ENCODE measurements around the gene DHX16.
A peak's percentile ranks its signal among the peaks of the same experiment; 100 is the strongest.
"Not testable (repeated sequence)": the region's sequence is repeated elsewhere in the genome, so short reads cannot be mapped to it uniquely, and the experiment has no call there.

The DHX16 gene

DNA sequence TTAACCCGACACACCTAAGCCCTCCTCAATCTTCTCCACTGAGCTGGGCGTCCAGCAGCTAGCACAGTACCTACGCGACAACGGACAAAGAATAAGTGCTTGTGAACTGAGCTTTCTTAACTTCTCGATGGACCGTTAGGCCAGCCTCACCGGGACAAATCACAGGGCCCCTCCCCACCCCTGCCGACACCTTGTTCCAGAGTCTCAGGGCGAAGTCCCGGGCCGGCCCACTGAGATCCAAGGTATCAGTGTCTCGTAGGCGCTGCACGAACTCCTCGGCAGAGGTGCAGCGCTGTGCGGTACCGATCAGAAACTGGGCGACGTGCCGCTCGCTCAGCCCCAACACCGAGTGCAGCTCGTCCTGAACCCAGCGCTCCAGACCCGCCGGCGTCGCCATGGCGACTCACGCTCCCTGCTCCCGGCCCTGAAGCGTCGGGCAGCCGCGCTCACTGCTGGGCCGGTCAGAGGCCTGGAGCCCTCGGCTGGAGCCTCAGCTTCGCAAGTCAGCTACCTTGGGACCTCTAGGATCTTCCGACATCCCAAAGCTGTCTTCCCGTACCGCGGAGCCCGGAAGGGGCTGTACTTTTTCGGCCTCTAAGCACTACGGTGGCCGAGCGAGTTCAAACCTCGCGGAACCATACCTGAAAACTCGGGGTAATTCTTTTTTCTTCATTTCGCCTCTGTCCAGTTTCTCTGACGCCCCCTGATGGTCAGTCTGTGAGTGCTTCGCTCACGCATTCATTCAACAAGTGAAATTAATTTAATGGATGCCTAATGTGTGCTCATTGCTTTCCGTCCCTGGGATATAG, at the start of gene DHX16:
DHX16 (minus strand) TSS at position 562 of the 809 bp plus-strand sequence; CDS start at position 397, 165 bp downstream.
- Mint-ChIP-seq H3K27me3 (no peaks in the 10 kb centered on the region), H3K4me3 (peak within 1 kb of the TSS; percentile 90), H3K9me3 (no peaks in the 10 kb centered on the region), H3K4me1 (peaks cover 19% of the 10 kb centered on the region), H3K27ac (peak within 1 kb of the TSS; percentile 58), H3K36me3 (peaks cover 16% of the 10 kb centered on the region)
- ATAC-seq (ENCODE audit: low read depth) (peak; percentile 85), DNase-seq (ENCODE audit: low spot score in 2 of 2) (peak; percentile 89 to 93)

DNA sequence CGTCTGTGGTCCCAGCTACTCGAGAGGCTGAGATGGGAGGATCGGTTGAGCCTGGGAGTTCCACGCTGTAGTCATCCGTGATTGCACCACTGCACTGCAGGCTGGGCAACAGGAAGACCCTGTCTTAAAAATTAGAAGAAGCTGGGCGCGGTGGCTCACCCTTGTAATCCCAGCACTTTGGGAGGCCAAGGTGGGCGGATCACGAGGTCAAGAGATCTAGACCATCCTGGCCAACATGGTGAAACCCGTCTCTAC, 49.1 kb upstream of the DHX16 start:
- DNase-seq (ENCODE audit: low spot score in 2 of 2): not testable (repeated sequence)
- H3K27ac Mint-ChIP-seq: peak overlapping the region; percentile 90

DNA sequence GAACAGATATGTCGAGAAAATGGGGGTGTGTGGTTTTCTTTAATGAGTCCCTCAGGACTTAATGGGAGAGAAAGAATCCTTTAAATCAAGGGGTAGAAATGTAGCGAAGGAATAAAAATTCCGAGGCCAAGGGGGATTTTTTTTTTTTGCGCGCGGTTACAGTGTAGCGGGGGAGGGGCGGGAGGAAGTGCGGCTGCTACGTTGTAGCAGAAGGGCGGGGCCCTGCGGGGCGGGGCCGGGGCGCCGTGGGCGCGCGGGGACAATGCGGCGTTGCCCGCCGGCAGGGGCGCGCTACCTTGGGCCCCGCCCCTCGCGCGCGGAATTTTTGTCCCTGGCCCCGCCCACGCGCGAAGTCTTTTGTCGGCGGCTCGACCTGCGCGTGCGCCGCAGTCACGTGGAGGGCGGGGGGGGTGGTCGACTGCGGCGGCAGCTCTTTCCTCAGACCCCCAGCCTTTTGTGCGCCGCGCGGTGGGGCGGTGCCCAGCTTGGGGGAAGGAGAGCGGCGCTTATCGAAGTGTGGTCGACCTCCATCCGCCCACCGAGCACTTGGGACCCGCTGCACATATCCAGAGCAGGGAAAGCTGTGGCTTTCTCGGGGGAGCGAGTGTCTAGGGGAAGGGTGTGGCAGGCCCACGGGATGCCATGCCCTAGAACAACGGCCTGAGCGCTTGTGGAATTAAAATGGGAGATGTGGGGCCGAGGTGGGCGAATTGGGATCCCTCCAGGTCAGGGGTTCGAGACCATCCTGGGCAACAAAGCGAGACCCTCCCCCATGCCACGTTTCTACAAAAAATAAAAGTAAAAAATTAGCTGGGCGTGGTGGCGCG, 48.6 kb upstream of the DHX16 start:
- Mint-ChIP-seq H3K36me3 (peaks cover 17% of the 10 kb centered on the region), H3K4me1 (peaks cover 35% of the 10 kb centered on the region), H3K27me3 (no peaks in the 10 kb centered on the region)

More for the DNA sequence above, 49.1 kb upstream of the DHX16 start:
- Mint-ChIP-seq H3K36me3 (peaks cover 17% of the 10 kb centered on the region), H3K4me1 (peaks cover 33% of the 10 kb centered on the region), H3K4me3 (peak overlapping the region; percentile 96)
- not testable (repeated sequence) for ATAC-seq (ENCODE audit: low read depth); H3K27me3 Mint-ChIP-seq; H3K9me3 Mint-ChIP-seq

DNA sequence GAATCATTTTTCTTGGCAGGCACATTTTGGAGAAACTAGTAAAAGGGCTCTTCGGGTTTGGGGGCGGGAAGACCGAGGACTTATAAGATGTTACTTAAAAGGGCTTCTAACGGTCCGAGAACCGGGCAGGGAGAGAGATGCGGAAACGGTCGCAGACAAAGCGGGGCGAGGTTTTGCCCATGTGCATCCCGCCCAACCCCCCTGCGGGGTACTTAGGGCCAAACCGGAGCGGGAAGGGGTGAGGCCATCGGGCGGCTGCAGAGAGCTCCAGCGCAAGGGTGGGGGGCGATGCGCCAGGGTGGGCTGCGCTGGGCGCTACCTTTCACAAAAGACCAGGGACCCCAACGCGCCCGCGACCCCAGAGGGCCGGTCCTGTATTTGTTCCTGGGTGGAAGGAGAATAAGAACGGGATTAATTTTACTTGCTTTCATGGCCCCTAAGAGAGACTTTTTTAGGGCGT, 48.0 kb upstream of the DHX16 start:
- H3K4me1 Mint-ChIP-seq: peaks cover 40% of the 10 kb centered on the region
- ATAC-seq (ENCODE audit: low read depth) (no peak), DNase-seq (ENCODE audit: low spot score in 2 of 2) (peak; percentile 53 to 61)
- no peaks in the 10 kb centered on the region for H3K9me3 Mint-ChIP-seq
- peak overlapping the region; percentile 90 for H3K27ac Mint-ChIP-seq
- H3K4me3 Mint-ChIP-seq: peak overlapping the region; percentile 96
- peaks cover 17% of the 10 kb centered on the region for H3K36me3 Mint-ChIP-seq
- H3K27me3 Mint-ChIP-seq: no peaks in the 10 kb centered on the region

More for the DNA sequence above, 48.6 kb upstream of the DHX16 start:
- Mint-ChIP-seq H3K9me3 (no peaks in the 10 kb centered on the region), H3K27ac (peak overlapping the region; percentile 90), H3K4me3 (peak overlapping the region; percentile 96)
- ATAC-seq (ENCODE audit: low read depth): peak; percentile 43
- DNase-seq (ENCODE audit: low spot score in 2 of 2): peak; percentile 90 to 96

DNA sequence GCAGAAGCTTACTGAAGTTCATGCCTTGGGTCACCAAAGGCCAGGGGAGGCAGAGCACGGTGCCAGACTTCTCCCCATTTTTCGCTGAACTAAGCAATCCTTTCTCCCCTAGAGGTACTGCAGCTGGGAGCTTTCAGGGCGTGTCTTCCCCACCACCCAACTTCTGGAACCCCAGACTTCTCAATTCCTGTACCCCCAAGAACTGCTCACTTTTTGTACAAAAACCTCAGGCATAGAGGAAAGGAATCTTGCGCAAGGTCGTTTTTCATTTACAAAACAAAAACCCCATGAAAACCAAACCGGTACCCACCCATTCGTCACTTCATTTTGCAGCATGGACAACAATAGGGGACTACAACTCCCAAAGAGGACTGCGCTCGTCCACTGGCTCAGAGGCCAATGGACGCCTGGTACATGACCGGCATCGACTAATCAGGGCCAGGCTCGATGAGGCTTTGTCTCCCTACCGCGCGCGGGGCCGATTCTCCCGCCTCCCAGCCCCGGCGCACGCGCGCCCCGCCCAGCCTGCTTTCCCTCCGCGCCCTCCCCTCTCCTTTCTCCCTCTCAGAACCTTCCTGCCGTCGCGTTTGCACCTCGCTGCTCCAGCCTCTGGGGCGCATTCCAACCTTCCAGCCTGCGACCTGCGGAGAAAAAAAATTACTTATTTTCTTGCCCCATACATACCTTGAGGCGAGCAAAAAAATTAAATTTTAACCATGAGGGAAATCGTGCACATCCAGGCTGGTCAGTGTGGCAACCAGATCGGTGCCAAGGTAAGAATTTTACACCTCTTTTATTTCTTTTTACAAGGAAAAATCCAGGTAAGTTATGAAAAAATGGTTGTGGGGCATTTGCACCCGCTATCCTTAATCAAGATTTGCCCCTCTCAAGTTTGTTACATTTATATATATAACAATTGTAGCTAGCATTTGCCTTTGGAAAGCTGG, 47.3 kb upstream of the DHX16 start, which contains the start of gene TUBB:
TUBB (plus strand) TSS at position 562 of the 947 bp plus-strand sequence; CDS start at position 717, 155 bp downstream.
- peaks cover 37% of the 10 kb centered on the region for H3K4me1 Mint-ChIP-seq
- H3K27me3 Mint-ChIP-seq: no peaks in the 10 kb centered on the region

DNA sequence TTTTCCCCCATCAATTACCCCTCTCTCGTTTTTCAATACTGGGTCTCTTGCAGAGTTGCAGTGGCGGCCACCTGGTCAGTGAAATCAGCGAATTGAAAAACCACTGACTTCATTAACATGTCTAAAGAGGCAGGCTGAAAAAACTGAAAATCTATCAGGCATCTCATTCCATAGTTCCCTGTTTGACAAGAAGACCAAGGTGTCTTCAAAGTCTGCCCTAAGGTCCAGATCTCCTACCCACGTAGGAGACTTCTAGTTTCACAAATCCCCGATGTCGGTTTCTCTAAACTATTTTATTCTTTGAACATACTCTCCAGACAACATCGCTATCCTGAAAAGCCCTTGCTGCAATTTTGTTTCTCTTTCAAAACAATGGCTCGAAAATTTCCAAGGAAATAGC, 46.5 kb upstream of the DHX16 start:
- Mint-ChIP-seq H3K36me3 (peaks cover 16% of the 10 kb centered on the region), H3K4me3 (peak overlapping the region; percentile 96), H3K4me1 (peaks cover 31% of the 10 kb centered on the region), H3K9me3 (no peaks in the 10 kb centered on the region), H3K27me3 (no peaks in the 10 kb centered on the region), H3K27ac (peak overlapping the region; percentile 90)
- no peak for DNase-seq (ENCODE audit: low spot score in 2 of 2)
- no peak for ATAC-seq (ENCODE audit: low read depth)

More for the DNA sequence above, 47.3 kb upstream of the DHX16 start, which contains the start of gene TUBB:
- DNase-seq (ENCODE audit: low spot score in 2 of 2) (peak; percentile 80 to 88), ATAC-seq (ENCODE audit: low read depth) (peak; percentile 53)
- Mint-ChIP-seq H3K9me3 (no peaks in the 10 kb centered on the region), H3K36me3 (peaks cover 14% of the 10 kb centered on the region), H3K27ac (peak within 1 kb of the TSS; percentile 90), H3K4me3 (peak within 1 kb of the TSS; percentile 96)

DNA sequence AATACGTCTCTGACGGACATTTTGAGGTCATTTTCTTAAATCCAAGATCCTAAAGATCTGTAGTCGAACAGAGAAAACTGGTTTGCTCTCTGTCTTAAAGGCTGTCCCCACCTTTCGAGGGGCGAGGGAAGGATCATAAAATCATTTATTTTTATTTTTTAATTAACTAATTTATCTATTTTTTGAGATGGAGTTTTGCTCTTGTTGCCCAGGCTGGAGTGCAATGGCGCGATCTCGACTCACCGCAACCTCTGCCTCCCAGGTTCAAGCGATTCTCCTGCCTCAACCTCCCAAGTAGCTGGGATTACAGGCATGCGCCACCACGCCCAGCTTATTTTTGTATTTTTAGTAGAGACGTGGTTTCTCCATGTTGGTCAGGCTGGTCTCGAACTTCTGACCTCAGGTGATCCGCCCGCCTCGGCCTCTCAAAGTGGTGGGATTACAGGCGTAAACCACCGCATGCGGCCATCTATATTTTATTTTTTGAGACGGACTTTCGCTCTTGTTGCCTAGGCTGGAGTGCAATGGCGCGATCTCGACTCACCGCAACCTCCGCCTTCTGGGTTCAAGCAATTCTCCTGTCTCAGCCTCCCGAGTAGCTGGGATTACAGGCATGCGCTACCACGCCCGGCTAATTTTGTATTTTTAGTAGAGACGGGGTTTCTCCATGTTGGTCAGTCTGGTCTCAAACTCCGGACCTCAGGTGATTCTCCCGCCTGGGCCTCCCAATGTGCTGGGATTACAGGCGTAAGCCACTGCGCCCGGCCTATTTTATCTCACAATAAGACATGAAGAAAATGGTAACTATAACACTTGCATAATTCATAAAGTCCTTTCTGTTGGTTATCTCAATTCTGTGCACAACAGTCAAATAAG, 45.3 kb upstream of the DHX16 start:
- Mint-ChIP-seq H3K36me3 (peaks cover 17% of the 10 kb centered on the region), H3K4me3 (peak overlapping the region; percentile 92), H3K4me1 (peaks cover 27% of the 10 kb centered on the region), H3K27ac (peak overlapping the region; percentile 92)
- not testable (repeated sequence) for H3K27me3 Mint-ChIP-seq; ATAC-seq (ENCODE audit: low read depth); H3K9me3 Mint-ChIP-seq; DNase-seq (ENCODE audit: low spot score in 2 of 2)

DNA sequence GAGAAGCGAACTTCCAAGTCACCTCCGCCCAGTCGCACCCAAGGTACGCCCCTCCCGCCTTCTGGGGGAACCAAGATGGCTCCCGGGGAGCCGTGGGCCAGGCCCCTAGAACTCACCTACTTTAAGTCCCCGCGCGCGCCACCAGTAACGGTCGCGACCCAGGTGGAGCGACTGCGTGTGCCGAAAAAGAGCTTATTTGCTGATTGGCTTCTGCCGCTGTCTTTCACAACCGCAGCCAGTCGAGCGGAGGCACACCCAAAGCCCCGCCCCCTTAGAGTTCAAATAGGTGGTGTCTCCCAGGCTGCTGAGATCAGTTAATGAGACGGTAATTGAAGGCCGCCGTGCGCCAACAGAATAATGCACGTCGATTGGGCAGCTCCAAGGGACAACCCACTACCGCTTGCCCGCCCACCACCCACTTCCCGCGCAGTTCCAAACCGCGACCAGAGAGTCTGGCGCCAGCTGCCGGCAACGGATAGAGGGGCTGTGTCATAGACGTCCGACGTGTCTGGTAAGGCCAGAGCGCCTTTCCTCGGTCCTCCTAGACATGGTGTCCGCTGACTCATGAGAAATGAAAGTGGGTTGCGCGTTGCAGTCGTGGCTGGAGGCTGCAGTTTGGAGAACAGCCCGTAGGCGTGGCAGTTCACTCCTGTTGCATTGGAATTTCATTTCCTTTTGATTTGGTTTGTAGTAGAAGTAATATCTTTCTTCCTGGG, 44.5 kb upstream of the DHX16 start, which contains the start of gene MDC1:
MDC1 (minus strand) TSS at position 153 of the 716 bp plus-strand sequence. CDS start 2,106 bp downstream, outside the sequence.
- DNase-seq (ENCODE audit: low spot score in 2 of 2) (peak; percentile 87 to 97), ATAC-seq (ENCODE audit: low read depth) (peak; percentile 71)
- Mint-ChIP-seq H3K36me3 (peaks cover 22% of the 10 kb centered on the region), H3K4me3 (peak within 1 kb of the TSS; percentile 92), H3K27ac (peak within 1 kb of the TSS; percentile 92), H3K9me3 (no peaks in the 10 kb centered on the region), H3K27me3 (no peaks in the 10 kb centered on the region), H3K4me1 (peaks cover 26% of the 10 kb centered on the region)

DNA sequence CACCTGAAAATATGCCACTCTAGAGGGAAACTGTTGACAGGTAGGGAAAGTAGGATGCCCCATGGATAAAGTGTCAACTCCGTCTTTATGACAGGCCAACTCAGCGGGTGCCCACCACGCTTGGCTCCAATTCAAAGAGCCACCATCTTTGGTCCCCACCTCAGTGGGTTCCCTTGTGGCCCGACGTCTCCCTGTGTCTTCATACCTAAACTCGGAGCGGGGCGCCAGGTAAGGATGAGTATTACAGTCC, 44.0 kb upstream of the DHX16 start:
- Mint-ChIP-seq H3K9me3 (no peaks in the 10 kb centered on the region), H3K4me3 (peak overlapping the region; percentile 92), H3K4me1 (peaks cover 26% of the 10 kb centered on the region), H3K27me3 (no peaks in the 10 kb centered on the region), H3K27ac (peak overlapping the region; percentile 92), H3K36me3 (peaks cover 27% of the 10 kb centered on the region)
- DNase-seq (ENCODE audit: low spot score in 2 of 2) (no peak), ATAC-seq (ENCODE audit: low read depth) (no peak)

DNA sequence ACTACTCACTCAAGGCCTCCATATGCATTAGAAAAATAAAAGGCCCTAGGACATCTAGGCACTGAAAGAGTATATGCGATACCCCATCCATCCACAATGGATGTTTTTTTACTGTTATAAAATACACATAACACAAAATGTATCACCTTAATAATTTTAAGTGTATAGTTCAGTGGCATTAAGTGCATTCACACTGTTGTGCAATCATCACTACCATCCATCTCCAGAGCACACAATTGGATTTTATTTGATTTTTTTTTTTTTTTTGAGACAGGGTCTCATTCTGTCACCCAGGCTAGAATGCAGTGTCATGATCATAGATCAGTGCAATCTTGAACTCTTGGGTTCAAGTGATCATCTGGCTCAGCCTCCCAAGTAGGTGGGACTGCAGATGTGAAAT, 41.5 kb upstream of the DHX16 start:
- no peak overlapping the region for H3K27ac Mint-ChIP-seq
- H3K27me3 Mint-ChIP-seq: no peaks in the 10 kb centered on the region
- no peak for DNase-seq (ENCODE audit: low spot score in 2 of 2)
- no peaks in the 10 kb centered on the region for H3K9me3 Mint-ChIP-seq
- H3K4me1 Mint-ChIP-seq: peaks cover 23% of the 10 kb centered on the region
- H3K4me3 Mint-ChIP-seq: no peak overlapping the region
- peaks cover 31% of the 10 kb centered on the region for H3K36me3 Mint-ChIP-seq
- no peak for ATAC-seq (ENCODE audit: low read depth)

DNA sequence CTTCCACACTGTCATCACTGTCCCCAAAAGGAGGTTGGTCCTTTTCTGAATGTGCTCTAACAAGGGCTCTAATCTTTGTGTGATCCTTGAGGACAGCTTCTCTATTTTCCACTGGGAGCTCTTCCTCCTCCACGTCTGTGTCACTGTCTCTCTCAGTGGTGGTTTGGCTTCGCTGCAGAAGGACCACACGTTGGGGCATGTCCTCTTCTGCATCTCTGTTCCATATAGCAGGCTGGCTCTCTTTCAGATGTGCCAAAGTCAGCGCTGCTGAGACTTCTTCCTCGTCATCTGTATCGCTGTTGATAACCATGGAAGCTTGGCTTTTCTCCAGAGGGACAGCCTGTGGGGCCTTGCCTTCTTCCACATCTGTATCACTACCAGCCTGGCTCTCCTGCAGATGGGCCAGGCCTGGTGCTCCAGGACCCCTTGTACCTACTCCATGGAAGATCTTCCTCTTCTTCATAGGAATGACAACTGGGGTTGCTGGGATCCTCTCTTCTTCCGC, 39.7 kb upstream of the DHX16 start:
- no peaks in the 10 kb centered on the region for H3K27me3 Mint-ChIP-seq
- no peak for DNase-seq (ENCODE audit: low spot score in 2 of 2)
- H3K27ac Mint-ChIP-seq: peak overlapping the region; percentile 54
- peaks cover 40% of the 10 kb centered on the region for H3K36me3 Mint-ChIP-seq
- no peak overlapping the region for H3K4me3 Mint-ChIP-seq
- H3K9me3 Mint-ChIP-seq: no peaks in the 10 kb centered on the region
- H3K4me1 Mint-ChIP-seq: peaks cover 27% of the 10 kb centered on the region
- ATAC-seq (ENCODE audit: low read depth): no peak

DNA sequence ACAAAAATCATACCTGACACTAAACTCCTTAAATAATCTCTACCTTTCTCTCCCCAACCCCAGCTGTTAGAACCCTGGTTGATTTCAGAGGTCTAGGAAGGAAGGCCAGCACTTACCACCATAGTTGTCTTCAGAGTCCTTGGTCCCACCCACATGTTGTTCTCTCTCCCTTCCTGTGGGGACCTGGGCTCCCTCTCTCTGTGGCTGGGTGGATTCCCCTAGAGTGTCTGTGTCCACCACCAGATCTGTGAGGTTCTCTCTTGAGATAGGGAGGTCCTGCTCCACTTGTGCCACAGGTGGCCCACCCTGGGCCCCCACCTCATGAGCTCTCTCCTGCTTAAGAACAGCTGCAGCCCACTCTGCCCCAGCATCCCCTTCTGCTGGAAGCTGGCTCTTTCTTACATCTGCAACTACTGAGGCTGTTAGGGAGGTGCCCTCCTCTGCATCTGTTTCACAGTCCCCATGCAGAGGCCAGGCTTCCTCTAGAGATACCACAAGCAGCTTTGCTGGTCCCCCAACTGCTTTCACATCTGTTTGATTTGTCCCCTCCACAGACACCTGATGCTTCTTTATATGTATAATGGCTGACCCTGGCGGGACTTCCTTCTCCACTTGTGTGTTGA, 39.1 kb upstream of the DHX16 start:
- H3K9me3 Mint-ChIP-seq: no peaks in the 10 kb centered on the region
- peaks cover 44% of the 10 kb centered on the region for H3K36me3 Mint-ChIP-seq
- H3K4me1 Mint-ChIP-seq: peaks cover 26% of the 10 kb centered on the region
- ATAC-seq (ENCODE audit: low read depth): no peak
- H3K4me3 Mint-ChIP-seq: no peak overlapping the region
- no peak for DNase-seq (ENCODE audit: low spot score in 2 of 2)
- H3K27me3 Mint-ChIP-seq: no peaks in the 10 kb centered on the region
- H3K27ac Mint-ChIP-seq: no peak overlapping the region
